HG02678 (cell line): ENCODE data around the gene JAK2.

Source experiments
- ATAC-seq: cut with Tn5 transposase; IDR thresholded peaks from one replicate; pipeline ENCODE4 v1.9.1; 2021; ENCODE audit warnings: mild to moderate bottlenecking, moderate library complexity; ENCODE audit not compliant: unreplicated experiment

JAK2 gene

DNA sequence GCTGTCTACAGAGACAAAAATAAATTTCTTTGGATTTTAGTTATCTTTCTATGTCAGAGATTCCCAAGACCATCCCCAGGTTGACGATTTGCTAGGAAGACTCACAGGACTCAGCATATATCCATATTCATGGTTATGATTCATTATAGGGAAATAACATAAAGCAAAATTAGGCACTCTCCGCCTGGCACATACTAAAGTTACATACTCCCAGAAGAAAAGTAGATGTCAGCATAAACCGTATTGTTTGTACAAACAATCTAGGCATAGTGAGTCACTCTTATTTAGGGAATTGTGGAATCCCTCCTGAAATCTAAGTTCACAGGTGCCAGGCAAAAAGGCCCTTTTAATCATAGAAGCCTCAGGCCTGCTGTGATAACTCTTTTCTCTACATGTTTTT is 137.4 kb downstream of the JAK2 start:
- no peak for ATAC-seq

DNA sequence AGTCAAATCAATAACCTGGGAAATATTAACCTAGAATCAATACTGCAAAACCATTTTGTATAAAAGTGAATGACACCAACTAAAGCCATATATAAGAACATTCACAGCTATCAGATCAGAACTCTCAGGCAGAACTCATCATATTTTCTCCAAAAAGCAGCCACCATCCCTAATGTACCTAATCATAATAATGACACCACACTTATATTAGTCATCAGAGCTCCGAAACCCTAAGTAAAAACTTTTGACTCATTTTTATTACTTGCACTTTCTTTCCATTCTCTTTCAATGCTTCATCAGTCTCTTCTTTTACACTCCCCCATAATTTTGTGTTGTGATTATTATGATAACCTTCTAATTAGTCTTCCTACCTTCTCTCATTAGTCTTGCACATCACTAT is 155.1 kb downstream of the JAK2 start:
- no peak for ATAC-seq

DNA sequence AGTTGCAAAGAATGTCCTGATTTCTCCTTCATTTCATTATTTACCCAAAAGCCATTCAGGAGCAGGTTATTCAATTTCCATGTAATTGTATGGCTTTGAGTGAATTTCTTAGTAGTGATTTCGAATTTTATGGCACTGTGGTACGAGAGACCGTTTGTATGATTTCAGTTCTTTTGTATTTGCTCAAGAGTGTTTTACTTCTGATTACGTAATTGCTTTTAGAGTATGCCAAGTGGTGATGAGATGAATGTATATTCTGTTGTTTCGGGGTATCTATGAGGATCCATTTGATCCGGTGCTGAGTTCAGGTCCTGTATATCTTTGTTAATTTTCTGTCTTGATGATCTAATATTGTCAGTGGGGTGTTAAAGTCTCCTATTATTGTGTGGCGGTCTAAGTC is 159.1 kb downstream of the JAK2 start:
- ATAC-seq, result no peak

DNA sequence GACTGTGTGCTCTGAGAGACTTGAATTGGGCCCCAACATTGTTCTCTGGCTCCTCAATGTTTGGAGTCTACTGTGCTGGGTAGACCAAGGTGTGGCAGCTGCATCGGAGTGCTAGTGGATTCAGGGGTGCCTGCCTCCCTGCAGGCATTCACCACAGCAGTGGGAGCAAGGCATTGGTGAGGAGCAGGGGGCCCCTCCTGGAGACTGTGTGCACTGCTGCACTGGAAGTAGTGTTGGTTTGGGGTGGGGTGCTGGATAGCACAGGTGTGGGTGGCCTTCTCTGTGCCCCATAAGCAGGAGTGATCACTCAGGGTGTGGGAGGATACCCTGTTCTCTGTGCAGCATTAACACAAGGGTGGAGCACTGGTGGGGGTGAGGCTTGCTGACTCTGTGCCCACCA is 161.2 kb downstream of the JAK2 start:
- ATAC-seq, result no peak
